SKM-1 (cell line): Measurements from ENCODE around the gene PTPN12.
A peak's percentile ranks its signal among the peaks of the same experiment; 100 is the strongest.
"Not testable (repeated sequence)": the region's sequence is repeated elsewhere in the genome, so short reads cannot be mapped to it uniquely, and the experiment has no call there.

Experiments used
- DNase-seq: peaks from one replicate; lab custom pipeline; 2025; ENCODE audit not compliant: unreplicated experiment; lab: John Stamatoyannopoulos, UW

The PTPN12 gene

GRCh38 chr7:77537136-77537777 is at the start of gene PTPN12:
Gene PTPN12 (plus strand): TSS chr7:77537295. CDS start chr7:77537547, 252 bp downstream.
- DNase-seq: peak; percentile 90

- no peak for DNase-seq
Measured at GRCh38 chr7:77488986-77489385, 48.1 kb upstream of the PTPN12 start.

GRCh38 chr7:77497079-77497478 is 40.0 kb upstream of the PTPN12 start:
- no peak for DNase-seq

- no peak for DNase-seq
Measured at GRCh38 chr7:77498659-77499379, 38.3 kb upstream of the PTPN12 start.

- DNase-seq: no peak
Measured at GRCh38 chr7:77501192-77501515, 35.9 kb upstream of the PTPN12 start.

- no peak for DNase-seq
Measured at GRCh38 chr7:77504951-77505350, 32.1 kb upstream of the PTPN12 start.

- DNase-seq: no peak
Measured at GRCh38 chr7:77506899-77507298, 30.2 kb upstream of the PTPN12 start.

- not testable (repeated sequence) for DNase-seq
Measured at GRCh38 chr7:77513002-77513670, 24.0 kb upstream of the PTPN12 start.

- no peak for DNase-seq
Measured at GRCh38 chr7:77516085-77516484, 21.0 kb upstream of the PTPN12 start.

- DNase-seq: no peak
Measured at GRCh38 chr7:77520261-77520660, 16.8 kb upstream of the PTPN12 start.

GRCh38 chr7:77521537-77521936 is 15.6 kb upstream of the PTPN12 start:
- not testable (repeated sequence) for DNase-seq

GRCh38 chr7:77524731-77525130 is 12.4 kb upstream of the PTPN12 start:
- no peak for DNase-seq

GRCh38 chr7:77525231-77525630 is 11.9 kb upstream of the PTPN12 start:
- DNase-seq: no peak

- no peak for DNase-seq
Measured at GRCh38 chr7:77528368-77528767, 8.7 kb upstream of the PTPN12 start.

- DNase-seq: no peak
Measured at GRCh38 chr7:77529279-77529678, 7.8 kb upstream of the PTPN12 start.

- DNase-seq: no peak
Measured at GRCh38 chr7:77531038-77531437, 6.1 kb upstream of the PTPN12 start.

- peak; percentile 37 for DNase-seq
Measured at GRCh38 chr7:77532247-77532646, 4.8 kb upstream of the PTPN12 start.

GRCh38 chr7:77532732-77533131 is 4.4 kb upstream of the PTPN12 start:
- not testable (repeated sequence) for DNase-seq

GRCh38 chr7:77534046-77534445 is 3.0 kb upstream of the PTPN12 start:
- DNase-seq: not testable (repeated sequence)

GRCh38 chr7:77536017-77536412 is 1.1 kb upstream of the PTPN12 start:
- DNase-seq: no peak

- DNase-seq: peak; percentile 90
Measured at GRCh38 chr7:77536413-77537135, 521 bp upstream of the PTPN12 start.
